HL-60 (cell line): ENCODE results near the gene CCL17.
A peak's percentile ranks its signal among the peaks of the same experiment; 100 is the strongest.

Experiments
- DNase-seq, 2 experiments: peaks; one replicate each; pipeline ENCODE4 v3.0.0-alpha.2; 2010 to 2020; ENCODE audit warnings: low read depth in 1 of 2, low spot score in 1 of 2
- H3K27ac ChIP-seq: fragments of 250-450 bp; sonication (Bioruptor Pico); replicated peaks from 2 replicates; pipeline ENCODE4 v1.5.1; 2020; ENCODE audit warnings: mild to moderate bottlenecking, moderate library complexity
- H3K27me3 ChIP-seq: fragments of 250-450 bp; sonication (Bioruptor Pico); 2 replicates; pipeline ENCODE4 v1.5.1; 2021; ENCODE audit warnings: mild to moderate bottlenecking, moderate library complexity; ENCODE audit not compliant: insufficient read depth, poor library complexity, severe bottlenecking
- H3K4me3 ChIP-seq: replicated peaks from 2 replicates; pipeline ENCODE4 v1.5.1; 2011; ENCODE audit warnings: mild to moderate bottlenecking, control low read depth, low read length; ENCODE audit not compliant: insufficient read depth
- CTCF ChIP-seq: IDR thresholded peaks from one replicate; pipeline ENCODE4 v1.5.1; 2011; ENCODE audit warnings: low read length, control low read depth, inconsistent platforms; ENCODE audit not compliant: insufficient read depth
- GABPA ChIP-seq: IDR thresholded peaks from 2 replicates; pipeline ENCODE4 v1.6.1; 2012; ENCODE audit warnings: low read depth
- POLR2AphosphoS5 ChIP-seq: IDR thresholded peaks from 2 replicates; pipeline ENCODE4 v1.6.1; 2012; ENCODE audit warnings: low read depth
- REST ChIP-seq: IDR thresholded peaks from 2 replicates; pipeline ENCODE4 v1.6.1; 2012; ENCODE audit warnings: low read depth; ENCODE audit not compliant: insufficient replicate concordance
- SPI1 ChIP-seq: IDR thresholded peaks from 2 replicates; pipeline ENCODE4 v1.6.1; 2012; ENCODE audit warnings: low read depth, mild to moderate bottlenecking, borderline replicate concordance

Gene CCL17

GRCh38 chr16:57447186-57447962, 42.8 kb downstream of the CCL17 start, which contains the start of the genes CIAPIN1 and COQ9:
TSS of gene CIAPIN1 (minus strand) at chr16:57447385. CDS start at chr16:57440928, 6,457 bp downstream.
TSS of gene COQ9 (plus strand) at chr16:57447479. CDS start at chr16:57447506, 27 bp downstream.
- peak; percentile 90 to 95 for DNase-seq
- Histone ChIP-seq H3K27ac (peak within 1 kb of the TSS; percentile 87), H3K27me3 (no peaks in the 10 kb centered on the region), H3K4me3 (peak within 1 kb of the TSS; percentile 97)
- no peak for TF ChIP-seq CTCF
- peak; percentile 80 for TF ChIP-seq REST
- TF ChIP-seq GABPA: 0 out of 2 replicates have a peak, but pooled peaks have one; percentile 41
- peak; percentile 78 for TF ChIP-seq POLR2AphosphoS5
- TF ChIP-seq SPI1: peak; percentile 58; the same call in 1 of the 2 replicates

GRCh38 chr16:57452021-57452420, 47.5 kb downstream of the CCL17 start:
- peak in 1 of 2 experiments; percentile 51 for DNase-seq
- Histone ChIP-seq H3K4me3 (no peak overlapping the region), H3K27ac (0 out of 2 replicates have a peak overlapping the region, but pooled peaks have one; percentile 8), H3K27me3 (no peaks in the 10 kb centered on the region)
- no peak for TF ChIP-seq SPI1
- TF ChIP-seq POLR2AphosphoS5: no peak
- no peak for TF ChIP-seq CTCF
- TF ChIP-seq REST: no peak
- TF ChIP-seq GABPA: no peak

- peak; percentile 72 to 88 for DNase-seq
- no peaks in the 10 kb centered on the region for H3K27me3 ChIP-seq
- TF ChIP-seq GABPA: peak; percentile 96
- TF ChIP-seq REST: peak; percentile 28
- TF ChIP-seq POLR2AphosphoS5: peak; percentile 99
- peak; percentile 63; the same call in 1 of the 2 replicates for TF ChIP-seq SPI1
- TF ChIP-seq CTCF: peak; percentile 96
- peak within 1 kb of the TSS; percentile 66 for H3K27ac ChIP-seq
- peak within 1 kb of the TSS; percentile 78 for H3K4me3 ChIP-seq
Measured at GRCh38 chr16:57462209-57462977, 57.8 kb downstream of the CCL17 start, which contains the start of gene POLR2C. TSS of gene POLR2C (plus strand) at chr16:57462679. CDS start at chr16:57462725, 46 bp downstream.
